Stimulated activated CD4-positive, alpha-beta T cell treated with anti-CD3 and anti-CD28 coated beads, TNF-alpha, amount 100 ng/mL, for 48 hours (primary cell): ENCODE data around the gene INSRR.
A peak's percentile ranks its signal among the peaks of the same experiment; 100 is the strongest.

Source experiments
- DNase-seq, 3 donors: peaks; one replicate each; pipeline ENCODE4 v3.0.0-alpha.2; 2020; ENCODE audit warnings: low read depth in 3 of 3

Gene INSRR

DNA sequence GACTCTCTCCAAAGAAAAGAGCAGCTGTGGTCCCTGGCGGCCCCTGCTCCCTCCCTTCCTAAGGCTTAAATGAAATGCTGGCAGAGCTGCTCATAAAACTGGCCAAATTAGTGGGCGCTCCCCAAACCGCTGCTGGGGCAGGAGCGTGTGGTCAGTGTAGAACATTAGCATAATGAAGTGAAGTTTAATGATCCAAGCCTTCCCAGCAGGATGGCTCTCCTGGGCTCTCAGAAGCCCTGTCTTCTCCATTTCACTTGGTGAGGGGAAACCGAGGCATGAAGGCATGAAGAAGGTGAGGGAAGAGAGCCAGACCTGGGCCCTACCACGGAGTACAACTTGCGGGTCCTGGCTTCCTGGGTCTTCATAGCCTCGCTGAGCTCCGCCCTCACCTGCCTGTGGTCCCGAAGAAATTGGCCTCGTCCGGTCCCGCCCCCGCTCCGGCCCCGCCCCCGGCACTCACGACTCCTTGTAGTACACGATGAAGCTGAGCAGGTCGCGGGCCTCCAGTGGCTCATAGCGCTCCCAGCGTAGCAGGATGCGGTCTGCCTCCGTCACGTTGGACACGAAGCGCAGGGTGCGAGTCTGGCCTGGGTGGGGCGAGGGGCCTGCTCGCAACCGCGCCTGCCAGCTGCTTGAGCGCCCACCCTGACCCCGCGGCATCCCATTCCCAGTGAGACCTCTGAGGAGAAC is 10.3 kb downstream of the INSRR start:
- peak; percentile 32 to 72 (median 38) for DNase-seq

DNA sequence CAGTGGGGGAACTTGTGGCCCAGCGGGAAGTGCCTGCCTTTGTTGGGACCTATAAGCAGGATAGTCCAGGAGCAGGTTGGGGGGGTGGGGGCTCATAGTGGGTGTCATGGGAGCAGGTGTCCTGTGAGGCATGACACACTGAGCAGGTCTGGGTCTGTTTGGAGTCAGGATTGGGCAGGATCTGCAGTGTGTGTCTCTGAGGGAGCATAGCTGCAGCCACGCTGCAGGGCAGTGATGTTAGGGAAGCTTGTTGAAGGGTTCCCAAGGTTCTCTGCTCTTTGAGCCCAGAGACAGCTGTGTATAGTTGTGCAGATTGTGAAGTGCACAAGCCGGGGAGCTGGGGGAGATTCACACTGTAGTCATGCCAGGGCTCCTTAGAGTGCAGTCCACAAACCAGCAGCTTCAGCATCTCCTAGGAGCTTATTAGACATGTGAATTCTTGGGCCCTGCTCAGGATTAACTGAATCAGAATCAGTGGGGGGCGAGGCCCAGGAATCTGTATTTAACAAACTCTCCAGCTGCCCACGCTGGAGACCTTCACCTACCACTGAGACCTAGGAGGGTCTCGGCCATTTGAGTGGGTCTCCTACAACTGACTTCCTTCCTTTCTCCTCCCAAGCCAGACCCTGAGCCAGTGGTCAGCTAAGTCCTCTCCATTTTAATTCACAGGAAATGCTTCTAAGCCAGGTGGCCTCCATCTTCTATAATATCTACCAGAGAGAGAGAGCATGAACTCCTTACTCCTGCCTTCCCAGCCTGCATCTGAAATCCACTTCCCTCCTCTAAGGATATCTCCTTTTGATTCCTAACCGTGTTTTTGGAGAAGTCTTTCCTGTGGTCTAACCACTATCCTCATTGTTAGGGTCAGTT is 11.1 kb downstream of the INSRR start:
- DNase-seq = no peak

DNA sequence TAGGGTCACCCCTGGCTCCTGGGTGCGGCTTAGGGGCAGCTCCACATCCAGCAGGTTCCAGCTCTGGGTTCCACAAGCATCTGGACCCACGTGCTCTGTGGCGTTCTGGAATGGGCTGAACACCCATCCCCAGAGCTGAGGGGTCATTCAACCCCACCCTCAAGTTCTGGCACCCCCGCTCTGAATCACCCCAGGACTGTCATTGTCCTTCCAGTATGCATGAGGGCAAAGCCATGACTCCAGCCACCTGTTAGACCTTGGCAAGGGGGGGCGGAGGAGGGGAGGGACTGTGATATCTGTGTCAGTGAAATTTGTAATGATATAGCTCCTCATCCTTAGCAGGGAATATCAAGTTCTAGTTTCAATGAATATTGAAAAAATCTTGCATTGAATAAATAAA is 12.3 kb downstream of the INSRR start:
- no peak for DNase-seq

DNA sequence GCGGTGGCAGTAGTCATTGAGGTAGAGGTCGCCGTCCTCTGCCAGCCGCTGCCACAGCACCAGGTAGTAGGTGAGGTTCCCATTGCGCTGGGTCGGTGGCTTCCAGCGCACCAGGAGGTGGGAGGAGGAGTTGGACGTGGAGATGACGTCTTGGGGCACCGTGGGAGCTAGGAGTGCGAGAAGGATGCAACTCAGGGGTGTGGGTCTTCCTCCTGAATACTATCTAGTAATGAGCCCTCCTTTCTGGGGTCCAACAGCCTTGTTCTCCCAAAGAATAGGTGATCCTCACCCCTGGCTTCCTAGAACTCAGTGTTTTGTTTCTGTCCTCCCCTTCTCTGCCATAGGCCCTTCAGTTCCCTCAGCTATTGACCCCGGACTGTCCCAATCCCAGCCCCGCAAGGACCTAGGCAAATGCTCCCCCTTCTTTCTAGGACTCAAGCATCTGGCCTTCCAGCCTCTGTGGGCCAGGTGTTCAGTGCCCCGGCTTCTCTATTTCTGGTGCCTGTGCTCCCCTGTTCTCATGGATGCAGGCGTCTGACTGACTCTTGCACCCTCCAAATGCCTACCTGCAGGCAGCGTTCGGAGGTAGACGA is 12.9 kb downstream of the INSRR start:
- DNase-seq = no peak

DNA sequence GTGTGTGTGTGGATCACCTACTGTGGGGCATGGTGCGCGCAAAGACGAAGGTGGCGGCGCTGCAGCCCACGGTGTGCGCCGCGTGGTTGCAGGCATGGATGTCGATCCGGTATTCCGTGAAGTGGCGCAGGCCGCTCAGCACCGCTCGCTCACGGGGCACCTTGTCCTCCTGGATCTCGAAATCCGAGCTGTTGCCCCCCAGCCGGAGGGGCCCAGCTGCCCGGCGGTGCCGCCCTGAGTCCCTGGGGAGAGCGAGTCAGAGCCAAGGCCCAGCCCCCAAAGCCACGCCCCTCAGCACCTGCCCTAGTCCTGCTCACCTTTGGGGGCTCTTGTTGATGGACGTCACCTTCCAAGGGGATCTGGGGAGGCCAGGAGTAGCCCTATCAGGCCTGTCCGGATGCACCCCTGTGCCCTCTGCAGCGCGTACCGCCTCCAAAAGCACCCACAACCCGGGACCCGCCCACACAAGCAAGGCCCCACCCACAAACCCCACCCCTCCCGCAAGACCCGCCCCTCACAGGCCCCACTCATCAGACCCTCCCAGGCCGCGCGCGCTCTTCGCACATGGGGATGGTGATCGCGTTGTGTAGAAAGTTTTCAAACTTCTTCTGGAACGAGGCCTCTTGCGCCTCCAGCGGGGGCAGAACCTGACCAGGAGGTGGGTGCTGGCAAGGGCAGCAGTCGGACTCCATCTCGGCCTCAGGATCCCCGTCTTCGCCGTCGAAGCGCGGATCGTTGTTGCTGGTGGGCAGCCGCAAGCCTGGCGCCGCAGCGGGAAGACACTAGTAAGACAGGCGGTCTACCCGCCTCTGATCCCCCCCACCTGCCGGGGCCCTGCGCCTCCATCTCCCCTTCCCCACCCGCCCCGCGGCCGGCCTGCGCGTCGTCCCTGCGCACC is 13.6 kb downstream of the INSRR start:
- DNase-seq = no peak

DNA sequence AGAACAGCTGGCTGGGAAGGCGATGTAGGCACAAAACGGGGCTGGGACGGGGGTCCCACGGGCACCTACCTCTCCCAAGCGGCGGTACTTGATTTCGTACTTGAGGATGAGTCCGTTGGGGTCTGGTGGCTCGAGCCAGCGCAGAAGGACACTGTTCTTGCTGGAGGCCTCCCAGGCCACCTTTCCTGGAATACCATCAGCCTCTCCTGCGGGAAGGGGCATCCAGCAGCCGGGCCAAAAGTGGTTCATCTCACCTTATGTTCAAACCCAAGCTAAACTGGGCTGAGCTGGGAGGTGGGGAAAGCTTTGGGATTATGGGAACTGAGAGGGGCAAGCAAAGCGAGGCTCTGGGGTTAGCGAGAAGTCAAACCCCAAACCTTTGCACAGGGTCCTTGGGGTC is 14.3 kb downstream of the INSRR start:
- DNase-seq = no peak

DNA sequence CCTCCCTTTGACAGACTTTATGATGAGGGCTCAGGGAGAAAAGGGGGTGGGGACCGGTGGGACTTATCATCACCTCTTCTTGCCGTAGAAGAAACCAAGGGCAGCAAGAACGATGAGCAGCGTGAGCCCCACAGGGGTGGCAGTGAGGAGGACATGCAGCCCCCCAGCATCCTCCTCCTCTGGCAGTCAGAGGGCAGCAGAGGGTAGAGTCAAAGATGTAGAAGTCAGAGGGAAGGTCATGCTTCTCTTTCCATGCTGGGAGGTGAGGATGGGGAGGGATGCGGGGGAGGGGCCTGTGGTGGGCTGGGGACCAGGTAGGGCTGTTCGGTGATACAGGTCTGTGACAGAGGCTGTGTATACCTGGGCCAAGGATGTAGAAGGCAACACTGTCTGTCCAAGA is 14.8 kb downstream of the INSRR start:
- no peak for DNase-seq

DNA sequence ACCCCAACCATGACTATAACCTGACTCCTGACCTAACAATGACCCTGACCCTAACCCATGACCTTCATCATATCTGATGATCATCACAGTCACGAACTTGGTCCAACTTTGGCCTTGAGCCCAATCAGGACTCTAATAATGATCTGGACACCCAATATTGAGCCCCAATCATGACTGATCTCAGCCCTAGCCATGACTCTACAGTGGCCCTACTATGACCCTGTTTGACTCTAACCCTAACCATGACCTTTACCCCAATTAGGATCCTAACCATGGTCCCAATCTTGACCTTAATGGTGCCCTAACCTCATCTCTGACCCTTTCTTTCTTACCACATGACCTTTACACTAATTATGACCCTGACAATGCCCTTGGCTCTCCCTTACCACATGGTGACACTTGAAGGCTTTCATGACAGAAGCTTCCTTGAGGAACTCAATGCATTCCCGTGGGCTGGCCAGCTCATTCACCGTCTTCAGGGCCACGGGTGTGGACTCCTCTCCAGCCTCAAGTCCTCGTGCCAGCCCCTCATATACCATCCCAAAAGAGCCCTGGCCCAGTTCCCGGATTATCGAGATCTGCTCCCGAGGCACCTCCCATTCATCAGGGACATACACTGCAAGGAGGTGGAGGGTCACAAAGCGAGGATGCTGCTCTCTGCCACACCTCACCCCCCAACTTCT is 16.2 kb downstream of the INSRR start:
- no peak for DNase-seq

DNA sequence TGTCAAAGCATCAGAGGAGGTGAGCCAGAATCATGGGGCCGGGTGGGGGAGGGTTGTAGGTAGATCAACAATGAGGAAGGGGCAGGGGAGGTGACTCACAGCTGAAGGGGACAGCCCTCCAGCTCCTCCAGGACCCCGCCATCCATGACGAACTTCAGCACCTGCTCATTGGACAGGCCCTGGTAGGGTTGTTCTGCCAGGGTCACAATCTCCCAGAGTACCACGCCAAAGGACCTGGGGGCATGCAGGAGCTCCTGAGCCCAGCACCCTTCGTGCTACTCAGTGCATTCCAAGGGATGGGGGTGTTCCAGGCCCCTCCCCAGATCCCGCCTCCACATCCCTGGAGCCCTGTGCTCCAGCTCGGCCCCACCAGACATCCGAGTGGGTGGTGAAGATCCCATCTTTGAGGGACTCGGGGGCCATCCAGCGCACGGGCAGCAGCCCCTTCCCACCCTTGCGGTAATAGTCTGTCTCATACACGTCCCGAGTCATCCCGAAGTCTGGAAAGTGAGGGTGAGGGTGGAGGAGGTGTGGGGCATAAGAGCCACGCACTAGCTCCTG is 17.5 kb downstream of the INSRR start:
- DNase-seq = no peak

DNA sequence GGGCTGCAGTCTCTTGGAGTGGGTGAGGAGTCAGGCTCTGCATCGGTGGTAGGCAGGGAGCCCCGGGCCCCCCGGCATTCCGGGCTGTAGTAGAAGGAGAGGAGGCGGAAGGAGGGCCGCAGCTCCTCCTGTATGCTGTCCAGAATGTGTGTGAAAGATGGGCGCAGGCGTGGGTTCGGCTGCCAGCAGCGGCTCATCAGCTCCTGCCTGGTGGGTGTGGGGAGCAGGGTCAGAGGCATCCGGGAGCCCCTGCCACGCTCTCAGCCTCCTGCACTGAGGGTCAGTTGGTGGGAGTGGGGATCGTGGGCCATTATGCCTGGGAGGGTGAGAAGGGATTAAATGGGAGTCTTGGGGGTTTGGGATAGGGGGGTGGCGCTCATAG is 18.0 kb downstream of the INSRR start:
- no peak for DNase-seq

DNA sequence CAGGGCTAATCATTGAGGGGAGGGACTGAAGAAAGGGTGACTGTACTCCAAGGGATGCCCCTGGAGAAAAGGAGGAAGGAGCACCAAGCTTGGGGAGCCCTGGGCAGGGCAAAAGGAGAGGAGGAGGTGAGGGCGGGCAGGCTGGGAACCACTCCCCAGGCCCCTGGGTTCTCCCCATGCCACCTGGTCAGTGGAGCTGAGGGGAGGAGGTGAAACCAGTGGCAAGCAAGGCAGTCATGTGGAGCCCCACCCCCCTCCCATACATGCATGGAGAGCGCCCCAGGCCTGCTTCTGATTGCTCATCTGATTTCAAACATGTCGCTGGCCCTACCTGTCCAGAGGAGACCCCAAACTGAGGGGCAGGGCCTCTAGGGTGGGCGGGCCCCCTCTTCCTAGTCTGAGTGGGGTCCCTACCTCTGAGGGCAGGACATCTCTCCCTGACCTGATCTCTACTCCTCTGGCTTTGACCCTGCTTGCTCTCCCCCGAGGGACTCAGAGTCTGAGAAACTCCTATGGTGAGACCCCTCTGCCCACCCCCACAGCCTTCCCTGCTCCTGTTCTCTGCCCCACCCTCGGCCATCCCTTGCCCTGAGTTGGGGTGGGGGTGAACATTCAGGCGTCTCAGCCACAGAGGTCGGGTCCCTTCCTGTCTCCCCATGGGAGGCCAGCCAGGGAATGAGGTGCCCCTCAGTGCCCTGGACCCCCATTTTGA is 18.6 kb downstream of the INSRR start:
- DNase-seq = no peak

DNA sequence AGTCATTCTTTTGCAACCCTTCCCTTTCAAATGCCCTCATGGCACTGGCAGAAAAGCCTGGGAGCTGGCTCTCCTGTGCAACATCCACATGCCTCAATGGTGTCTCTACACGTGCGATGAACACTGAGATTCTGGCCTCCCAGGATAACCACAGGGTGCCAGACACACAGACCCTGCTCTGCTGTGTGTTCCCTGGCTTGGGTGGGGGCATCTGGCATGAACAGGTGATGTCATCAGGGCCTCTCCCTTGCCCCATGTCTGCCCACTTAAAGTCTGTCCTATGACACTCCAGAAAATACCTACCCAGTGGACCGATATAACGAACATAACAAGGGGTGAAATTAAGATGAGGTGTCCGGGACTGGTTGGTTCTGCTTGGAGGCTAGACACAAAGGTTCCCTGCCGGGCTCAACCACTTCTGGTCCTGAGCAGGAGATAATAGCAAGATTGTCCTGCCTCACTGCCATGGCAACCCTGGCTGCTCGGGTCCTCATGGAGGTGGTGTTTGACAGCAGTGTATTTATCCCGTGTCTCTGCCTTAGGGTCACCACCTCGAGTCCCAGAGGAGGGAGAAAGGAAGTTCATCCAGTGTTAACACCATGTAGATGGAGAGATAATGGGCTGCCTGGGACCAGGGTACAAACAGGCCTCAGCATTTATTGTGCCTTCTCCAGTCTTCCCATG is 19.3 kb downstream of the INSRR start:
- DNase-seq = no peak

DNA sequence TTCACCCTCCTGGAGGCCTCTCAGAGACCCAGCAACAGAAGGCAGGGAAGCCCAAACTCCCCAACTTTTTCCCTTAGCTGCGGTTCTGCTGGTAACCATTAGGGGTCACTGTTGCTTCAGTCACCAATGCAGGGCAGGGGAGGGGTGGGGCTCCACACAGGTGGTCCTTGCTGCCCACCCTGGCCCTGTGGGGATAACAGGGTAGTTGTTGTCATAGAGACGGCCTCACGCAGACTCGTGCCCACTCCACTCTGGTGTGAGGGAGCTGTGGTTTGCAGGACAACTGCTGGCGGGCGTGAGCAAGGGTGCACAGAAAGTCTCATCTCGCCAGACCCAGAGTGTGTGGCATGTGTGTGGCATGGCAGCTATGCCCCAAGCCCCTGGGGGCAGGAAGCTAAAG is 19.9 kb downstream of the INSRR start:
- DNase-seq = no peak

DNA sequence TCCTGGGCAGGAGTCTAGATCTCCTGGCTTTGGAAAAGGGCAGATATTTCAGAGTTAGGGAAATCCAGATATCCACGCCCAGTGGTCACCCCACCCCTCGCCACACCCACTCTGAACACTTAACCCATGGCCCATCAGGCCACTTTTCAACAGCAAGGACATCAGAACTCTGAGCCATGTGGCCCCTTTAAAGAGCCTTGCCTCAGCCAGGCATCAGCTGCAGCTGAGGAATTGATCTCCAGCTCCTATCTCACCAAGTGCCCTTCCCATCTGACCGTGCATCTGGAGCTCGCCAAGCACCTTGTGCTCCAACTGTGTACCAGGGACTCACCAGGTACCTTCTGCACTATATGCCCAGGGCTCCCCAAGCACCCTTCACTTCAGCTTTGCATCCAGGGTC is 22.0 kb downstream of the INSRR start:
- no peak for DNase-seq

DNA sequence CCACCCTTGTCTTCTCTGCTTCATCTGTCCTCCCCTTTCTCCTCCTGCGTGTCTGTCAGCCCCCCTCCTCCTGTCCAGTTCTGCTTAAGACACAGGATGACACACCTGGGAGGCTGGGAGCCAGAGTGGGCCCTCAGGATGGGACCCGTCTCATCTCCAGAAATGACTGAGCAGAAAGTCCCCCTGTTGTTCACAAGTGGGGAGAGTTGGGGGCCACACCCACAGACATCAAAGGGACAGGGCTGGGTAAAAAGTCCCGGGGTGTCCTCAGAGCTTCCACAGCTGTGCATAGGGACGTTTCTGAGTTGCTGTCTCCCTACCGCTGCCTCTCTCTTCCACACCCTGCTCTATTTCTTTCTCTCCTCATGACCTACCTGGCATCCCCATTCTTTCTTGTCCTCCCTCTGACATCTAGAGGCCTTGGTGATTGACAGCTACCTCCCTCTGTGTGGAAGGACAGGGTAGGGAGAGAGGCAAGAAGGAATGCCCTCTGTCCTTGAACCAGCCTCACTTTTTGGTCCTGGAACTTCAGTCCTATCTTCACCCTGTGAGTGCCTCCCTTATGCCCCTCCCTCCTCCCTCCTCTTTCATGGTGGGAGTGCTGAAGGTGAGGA is 22.8 kb downstream of the INSRR start:
- no peak for DNase-seq

DNA sequence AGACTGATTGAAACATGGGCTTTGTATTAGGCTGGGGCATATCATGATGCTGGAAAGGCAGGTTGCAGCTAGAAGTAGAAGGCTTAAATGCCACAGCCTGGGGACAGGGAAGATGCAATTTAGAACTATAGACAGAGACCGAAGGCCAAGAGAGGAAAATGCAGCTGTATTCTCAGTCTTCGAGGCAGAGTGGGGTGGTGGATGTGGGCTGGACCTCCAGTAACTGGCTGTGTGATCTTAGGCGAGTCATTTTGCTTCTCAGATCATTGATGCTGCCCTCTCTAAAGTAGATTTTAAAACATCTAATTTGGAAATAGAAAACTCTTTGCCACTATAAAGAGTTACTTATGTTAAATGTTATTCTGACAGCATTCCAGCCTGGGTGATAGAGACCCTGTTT is 24.6 kb downstream of the INSRR start:
- DNase-seq = no peak

DNA sequence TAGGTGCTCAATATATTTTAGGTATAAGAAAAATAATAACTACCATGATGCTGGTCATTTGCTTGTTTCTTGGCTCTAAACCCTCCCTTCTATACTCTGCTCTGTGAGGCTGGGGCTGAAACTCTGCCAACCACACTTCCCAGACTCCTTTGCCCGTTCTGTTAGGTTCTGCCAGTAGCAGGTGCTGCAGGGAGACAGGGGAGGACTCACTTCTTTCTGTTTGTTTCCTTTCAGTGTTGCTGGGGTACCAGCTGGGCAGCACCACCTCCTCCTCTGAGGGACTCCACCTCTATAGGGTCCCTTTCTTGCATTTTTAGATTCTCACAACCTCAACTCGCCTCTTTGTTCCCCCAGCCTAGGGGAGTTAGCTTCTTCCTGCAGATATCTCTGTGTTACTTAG is 25.3 kb downstream of the INSRR start:
- DNase-seq = no peak

DNA sequence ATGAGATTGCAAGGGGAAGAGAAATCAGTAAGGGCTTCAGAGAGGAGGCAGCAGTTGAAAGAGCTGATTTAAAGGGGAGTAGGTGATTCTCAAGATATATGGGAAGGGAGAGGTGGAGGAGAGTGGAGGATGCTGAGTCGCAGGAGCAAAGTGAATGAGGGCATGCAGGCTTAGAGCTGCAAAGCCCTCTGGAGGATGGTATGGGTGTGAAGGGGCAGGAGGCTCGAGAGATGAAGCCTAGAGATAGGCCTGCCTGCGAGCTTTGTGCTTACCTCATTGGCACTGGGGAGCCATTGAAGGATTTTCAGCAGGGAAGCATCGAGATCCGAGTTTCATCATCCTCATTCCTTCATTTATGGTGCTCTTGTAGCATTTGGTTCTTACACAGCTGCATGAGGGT is 26.5 kb downstream of the INSRR start:
- DNase-seq = no peak

DNA sequence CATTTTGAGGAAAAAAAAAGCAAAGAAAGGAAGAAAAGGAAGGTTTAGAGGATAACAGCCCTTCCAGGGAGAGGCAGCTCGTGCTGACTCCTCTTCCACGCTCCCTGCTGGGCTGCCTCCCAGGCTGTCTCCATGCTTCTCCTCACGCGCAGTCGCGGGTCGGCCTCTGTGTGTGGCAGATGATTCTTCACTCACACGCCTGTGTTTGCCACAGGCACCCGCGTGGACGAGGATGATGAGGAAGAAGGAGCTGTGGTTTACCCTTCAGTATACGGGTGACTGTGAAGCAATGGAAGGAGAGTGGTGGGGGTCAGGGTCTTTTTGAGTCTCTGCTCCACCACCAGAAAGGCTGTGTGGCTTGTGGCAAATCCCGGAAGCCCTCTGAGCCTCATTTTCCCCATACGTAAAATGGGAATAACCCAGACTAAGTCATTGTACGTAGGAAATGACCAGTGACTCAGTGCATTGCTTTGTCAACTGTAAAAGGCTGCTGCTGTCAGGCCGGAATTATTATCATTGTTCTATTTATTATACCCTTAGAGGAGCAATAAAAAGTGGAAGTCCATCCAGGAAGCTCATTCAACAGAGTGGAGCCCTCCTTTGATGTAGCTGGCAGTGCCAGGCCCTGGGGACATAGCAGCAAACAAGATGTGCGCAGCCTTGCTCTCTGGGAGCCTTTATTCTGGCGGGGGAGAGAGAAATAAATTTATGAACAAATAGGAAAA is 30.4 kb downstream of the INSRR start:
- DNase-seq = no peak
